ENCODE measurements around the gene BCHE.

- no peak for TF ChIP-seq CTCF (IDR thresholded peaks at IDR 0.05; ENCODE audit: poor library complexity)
- TF ChIP-seq EZH2 (IDR thresholded peaks at IDR 0.05; ENCODE audit: borderline replicate concordance), result no peak
- no peak for TF ChIP-seq EZH2phosphoT487 (IDR thresholded peaks at IDR 0.05; ENCODE audit: low read depth, severe bottlenecking, unreplicated experiment)
These were observed 22.8 kb downstream of the BCHE start for GRCh38 chr3:165814380-165814779.

Measured in hepatocyte (in vitro differentiated cells).